ENCODE results near the gene PDE4D. TPM values are rescaled to one million over a fixed set of nuclear protein-coding genes. Genes with fewer than 3 reads are reported as not detected.
"Not testable (repeated sequence)": the region's sequence is repeated elsewhere in the genome, so short reads cannot be mapped to it uniquely, and the experiment has no call there.

Gene PDE4D
- total RNA-seq, 1 experiment from 2014 or later = 61.2 TPM

DNA sequence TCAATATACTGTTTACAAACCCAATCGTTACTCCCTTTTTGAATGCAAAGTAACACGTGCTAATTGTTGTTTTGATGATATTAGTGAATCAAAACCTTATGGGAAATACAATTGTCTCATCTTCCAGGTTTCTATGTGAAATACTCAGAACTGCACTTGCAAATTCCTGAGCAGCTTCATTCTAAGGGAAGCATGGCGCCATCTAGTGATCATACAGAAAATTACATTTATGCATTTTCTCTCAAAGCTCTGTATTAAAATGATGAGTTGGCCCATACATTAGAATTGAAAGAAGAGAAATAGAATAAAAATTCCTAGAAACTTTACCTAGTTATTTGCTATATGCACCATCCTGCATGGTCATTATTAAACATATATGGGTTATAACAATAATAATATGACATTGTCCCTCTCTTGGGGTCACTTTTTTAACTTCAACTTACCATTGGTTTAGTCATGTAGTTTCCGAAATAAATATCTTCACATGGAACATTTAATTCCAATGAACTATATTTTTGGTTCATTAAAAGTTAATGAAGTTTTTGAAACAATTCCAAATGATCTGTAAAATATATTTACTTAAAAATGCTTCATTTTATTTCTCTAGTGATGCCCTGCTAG, 220.0 kb downstream of the PDE4D start:
- no peak overlapping the region for H3K4me2 ChIP-seq (ENCODE audit: low read depth, low read length, poor library complexity, severe bottlenecking)
- peaks cover 4% of the 10 kb centered on the region for H4K20me1 ChIP-seq (ENCODE audit: insufficient read depth, low read depth, low read length)
- peak; percentile 78 for DNase-seq
- H3K9ac ChIP-seq (ENCODE audit: low read length) = no peak overlapping the region
- no peak overlapping the region for H3K4me3 ChIP-seq (ENCODE audit: low read length)
- no peak overlapping the region for H3K27ac ChIP-seq (ENCODE audit: low read length)
- H3K27me3 ChIP-seq (ENCODE audit: low read length) = no peaks in the 10 kb centered on the region
- H3K36me3 ChIP-seq (ENCODE audit: insufficient read depth, low read length) = no peaks in the 10 kb centered on the region
- no peaks in the 10 kb centered on the region for H3K9me3 ChIP-seq (ENCODE audit: low read length)
- no peaks in the 10 kb centered on the region for H3K9me2 ChIP-seq (replicated peaks; ENCODE audit: insufficient read depth, low read length)
- no peak overlapping the region for H2AFZ ChIP-seq (ENCODE audit: low read length)
- H3K4me1 ChIP-seq (ENCODE audit: low read length) = no peaks in the 10 kb centered on the region
- H3K79me2 ChIP-seq (ENCODE audit: low read length) = no peaks in the 10 kb centered on the region

DNA sequence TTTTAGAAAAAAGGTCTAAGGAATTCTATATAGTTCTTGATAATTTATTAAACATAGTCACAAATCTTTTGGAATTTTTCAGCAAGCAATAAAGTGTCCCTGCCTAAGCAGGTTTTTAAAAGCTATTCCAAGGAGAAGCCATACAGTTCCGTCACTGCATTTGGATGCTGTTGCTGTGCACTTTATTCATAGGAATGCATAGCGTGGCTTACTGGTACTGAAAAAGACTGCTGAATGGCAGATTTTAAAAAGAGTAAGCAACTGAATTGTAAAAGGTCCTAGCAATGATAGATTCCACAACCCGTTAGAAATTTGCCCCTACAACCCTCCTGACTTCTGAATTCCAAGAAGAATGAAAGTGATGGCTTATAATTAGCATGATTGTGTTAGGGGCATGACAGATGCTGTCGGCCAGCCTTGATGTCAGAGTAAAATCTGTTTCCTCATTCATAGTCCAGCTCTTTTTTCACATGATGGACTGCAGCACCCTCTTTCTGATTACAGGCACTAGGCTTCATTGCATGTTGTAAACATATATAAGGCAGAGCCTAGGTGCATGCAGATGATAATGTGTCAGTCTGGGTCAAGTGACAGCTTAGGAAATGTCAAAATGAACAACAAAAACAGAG, 227.0 kb downstream of the PDE4D start:
- no peak for DNase-seq
- H3K9ac ChIP-seq (ENCODE audit: low read length) = no peak overlapping the region
- H2AFZ ChIP-seq (ENCODE audit: low read length) = no peak overlapping the region
- no peaks in the 10 kb centered on the region for H3K27me3 ChIP-seq (ENCODE audit: low read length)
- no peak overlapping the region for H3K4me2 ChIP-seq (ENCODE audit: low read depth, low read length, poor library complexity, severe bottlenecking)
- no peak overlapping the region for H3K27ac ChIP-seq (ENCODE audit: low read length)
- no peaks in the 10 kb centered on the region for H3K36me3 ChIP-seq (ENCODE audit: insufficient read depth, low read length)
- no peaks in the 10 kb centered on the region for H3K9me3 ChIP-seq (ENCODE audit: low read length)
- no peaks in the 10 kb centered on the region for H4K20me1 ChIP-seq (ENCODE audit: insufficient read depth, low read depth, low read length)
- H3K79me2 ChIP-seq (ENCODE audit: low read length) = no peaks in the 10 kb centered on the region
- no peaks in the 10 kb centered on the region for H3K4me1 ChIP-seq (ENCODE audit: low read length)
- no peak overlapping the region for H3K4me3 ChIP-seq (ENCODE audit: low read length)
- H3K9me2 ChIP-seq (replicated peaks; ENCODE audit: insufficient read depth, low read length) = no peaks in the 10 kb centered on the region

DNA sequence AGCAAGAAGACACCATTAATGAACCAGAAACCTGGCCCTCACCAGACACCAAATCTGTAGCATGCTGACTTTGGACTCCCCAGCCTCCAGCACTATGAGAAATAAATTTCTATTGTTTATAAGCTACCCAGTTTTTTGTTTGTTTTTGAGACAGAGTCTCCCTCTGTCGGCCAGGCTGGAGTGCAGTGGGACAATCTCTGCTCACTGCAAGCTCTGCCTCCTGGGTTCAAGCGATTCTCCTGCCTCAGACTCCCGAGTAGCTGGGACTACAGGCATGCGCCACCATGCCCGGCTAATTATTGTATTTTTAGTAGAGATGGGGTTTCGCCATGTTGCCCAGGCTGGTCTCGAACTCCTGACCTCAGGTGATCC, 227.7 kb downstream of the PDE4D start:
- H3K4me2 ChIP-seq (ENCODE audit: low read depth, low read length, poor library complexity, severe bottlenecking); H4K20me1 ChIP-seq (ENCODE audit: insufficient read depth, low read depth, low read length); H3K4me1 ChIP-seq (ENCODE audit: low read length); H3K27me3 ChIP-seq (ENCODE audit: low read length); H3K36me3 ChIP-seq (ENCODE audit: insufficient read depth, low read length); H3K9ac ChIP-seq (ENCODE audit: low read length); H3K9me3 ChIP-seq (ENCODE audit: low read length); H3K27ac ChIP-seq (ENCODE audit: low read length); H3K4me3 ChIP-seq (ENCODE audit: low read length); DNase-seq; H3K9me2 ChIP-seq (replicated peaks; ENCODE audit: insufficient read depth, low read length); H3K79me2 ChIP-seq (ENCODE audit: low read length); H2AFZ ChIP-seq (ENCODE audit: low read length): not testable (repeated sequence)

DNA sequence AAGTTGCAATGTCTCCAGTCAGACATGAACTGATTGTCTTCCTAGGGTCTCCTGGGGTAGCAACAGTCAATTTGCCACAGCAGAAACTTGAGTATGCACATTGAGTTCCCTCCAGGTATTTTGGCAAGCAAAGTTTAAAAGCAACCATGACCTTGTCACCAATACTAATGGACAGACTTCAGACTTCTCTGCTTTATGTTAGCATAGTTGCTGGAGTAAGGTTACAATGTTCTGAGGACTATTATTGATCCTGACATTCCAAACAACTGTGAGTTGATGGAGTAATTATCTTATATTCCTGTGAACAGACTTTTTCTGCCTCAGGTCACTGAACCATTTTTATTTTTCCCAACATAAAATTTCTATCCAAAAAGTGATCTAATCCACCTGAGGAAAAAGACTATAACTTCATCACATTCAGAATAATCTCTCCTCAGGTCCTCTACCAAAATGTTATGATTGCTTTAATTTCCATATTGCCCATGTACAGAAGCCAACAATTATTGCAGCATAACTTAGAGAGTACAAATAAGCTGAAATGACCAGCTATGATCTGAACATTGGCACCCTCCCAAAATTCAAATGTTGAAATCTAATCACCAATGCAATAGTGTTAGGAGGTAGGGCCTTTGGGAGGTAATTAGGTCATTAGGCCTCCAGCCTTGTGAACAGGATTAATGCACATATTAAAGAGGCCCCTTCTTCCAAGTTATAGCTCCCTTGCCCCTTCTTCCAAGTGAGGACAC, 228.3 kb downstream of the PDE4D start:
- Histone ChIP-seq H3K79me2 (ENCODE audit: low read length) (no peaks in the 10 kb centered on the region), H3K4me1 (ENCODE audit: low read length) (no peaks in the 10 kb centered on the region), H3K27me3 (ENCODE audit: low read length) (no peaks in the 10 kb centered on the region), H3K4me3 (ENCODE audit: low read length) (no peak overlapping the region), H3K36me3 (ENCODE audit: insufficient read depth, low read length) (no peaks in the 10 kb centered on the region), H3K9me2 (replicated peaks; ENCODE audit: insufficient read depth, low read length) (no peaks in the 10 kb centered on the region), H3K4me2 (ENCODE audit: low read depth, low read length, poor library complexity, severe bottlenecking) (no peak overlapping the region), H3K27ac (ENCODE audit: low read length) (no peak overlapping the region), H3K9ac (ENCODE audit: low read length) (no peak overlapping the region), H3K9me3 (ENCODE audit: low read length) (no peaks in the 10 kb centered on the region), H2AFZ (ENCODE audit: low read length) (no peak overlapping the region), H4K20me1 (ENCODE audit: insufficient read depth, low read depth, low read length) (no peaks in the 10 kb centered on the region)
- DNase-seq = no peak

DNA sequence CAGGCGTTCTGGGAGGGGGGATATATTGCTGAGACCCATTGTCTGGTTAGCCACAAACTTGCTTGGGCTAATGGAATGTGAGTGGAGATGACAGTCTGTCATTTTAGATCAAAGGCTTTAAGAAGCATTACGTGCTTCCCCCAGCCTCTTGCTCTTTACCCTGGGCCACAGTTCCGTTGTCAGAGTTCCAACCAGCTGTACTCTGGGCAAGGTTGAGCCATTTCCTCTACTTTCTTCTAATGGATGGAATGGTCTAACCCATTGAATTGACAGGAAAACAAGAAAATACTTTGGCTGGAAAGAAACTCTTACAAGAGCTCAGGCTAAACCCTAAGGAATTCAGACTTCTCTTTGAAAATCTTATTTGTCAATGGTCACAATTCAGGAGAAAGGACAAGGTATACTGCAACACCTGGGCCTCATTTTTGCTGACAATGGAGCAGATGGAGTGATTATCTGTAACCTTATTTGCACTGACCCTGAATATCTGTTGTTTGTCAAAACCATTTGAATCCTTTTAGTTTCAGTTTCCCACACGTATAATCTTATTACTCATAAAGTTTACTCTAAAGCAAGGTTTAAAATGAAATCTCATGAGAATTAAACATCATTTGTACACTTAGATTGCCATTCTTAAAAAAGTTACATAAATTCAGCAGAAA, 231.4 kb downstream of the PDE4D start:
- Histone ChIP-seq H3K4me2 (ENCODE audit: low read depth, low read length, poor library complexity, severe bottlenecking) (no peak overlapping the region), H3K9me3 (ENCODE audit: low read length) (no peaks in the 10 kb centered on the region), H4K20me1 (ENCODE audit: insufficient read depth, low read depth, low read length) (no peaks in the 10 kb centered on the region), H3K27me3 (ENCODE audit: low read length) (no peaks in the 10 kb centered on the region), H2AFZ (ENCODE audit: low read length) (no peak overlapping the region), H3K9me2 (replicated peaks; ENCODE audit: insufficient read depth, low read length) (no peaks in the 10 kb centered on the region), H3K4me1 (ENCODE audit: low read length) (no peaks in the 10 kb centered on the region), H3K79me2 (ENCODE audit: low read length) (no peaks in the 10 kb centered on the region), H3K36me3 (ENCODE audit: insufficient read depth, low read length) (no peaks in the 10 kb centered on the region), H3K27ac (ENCODE audit: low read length) (no peak overlapping the region), H3K9ac (ENCODE audit: low read length) (no peak overlapping the region), H3K4me3 (ENCODE audit: low read length) (no peak overlapping the region)
- no peak for DNase-seq

DNA sequence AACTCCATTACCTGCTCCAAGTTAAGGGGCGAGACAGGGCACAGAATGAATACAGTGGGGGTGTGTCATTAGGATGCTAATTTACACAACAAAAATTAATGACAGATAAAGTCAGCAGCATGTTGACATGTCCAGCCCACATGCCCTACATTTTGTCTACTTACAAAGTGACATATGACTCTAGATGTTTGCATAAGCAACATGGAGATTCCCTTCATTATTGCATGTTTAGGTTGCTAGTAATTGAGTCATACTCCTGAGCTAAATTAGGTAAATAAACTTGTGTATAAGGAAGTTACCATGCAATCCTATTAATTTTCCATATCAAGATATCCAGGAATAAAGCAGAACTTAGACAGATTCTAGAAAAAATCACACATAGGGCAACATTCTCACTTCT, 232.2 kb downstream of the PDE4D start:
- no peaks in the 10 kb centered on the region for H3K27me3 ChIP-seq (ENCODE audit: low read length)
- H3K9me3 ChIP-seq (ENCODE audit: low read length) = no peaks in the 10 kb centered on the region
- no peaks in the 10 kb centered on the region for H3K36me3 ChIP-seq (ENCODE audit: insufficient read depth, low read length)
- no peak overlapping the region for H3K27ac ChIP-seq (ENCODE audit: low read length)
- no peaks in the 10 kb centered on the region for H3K9me2 ChIP-seq (replicated peaks; ENCODE audit: insufficient read depth, low read length)
- H3K4me1 ChIP-seq (ENCODE audit: low read length) = no peaks in the 10 kb centered on the region
- H4K20me1 ChIP-seq (ENCODE audit: insufficient read depth, low read depth, low read length) = no peaks in the 10 kb centered on the region; the same call in 1 of the 2 replicates
- no peak overlapping the region for H2AFZ ChIP-seq (ENCODE audit: low read length)
- no peak overlapping the region for H3K4me2 ChIP-seq (ENCODE audit: low read depth, low read length, poor library complexity, severe bottlenecking)
- DNase-seq = no peak
- no peaks in the 10 kb centered on the region for H3K79me2 ChIP-seq (ENCODE audit: low read length)
- no peak overlapping the region for H3K9ac ChIP-seq (ENCODE audit: low read length)
- no peak overlapping the region for H3K4me3 ChIP-seq (ENCODE audit: low read length)

DNA sequence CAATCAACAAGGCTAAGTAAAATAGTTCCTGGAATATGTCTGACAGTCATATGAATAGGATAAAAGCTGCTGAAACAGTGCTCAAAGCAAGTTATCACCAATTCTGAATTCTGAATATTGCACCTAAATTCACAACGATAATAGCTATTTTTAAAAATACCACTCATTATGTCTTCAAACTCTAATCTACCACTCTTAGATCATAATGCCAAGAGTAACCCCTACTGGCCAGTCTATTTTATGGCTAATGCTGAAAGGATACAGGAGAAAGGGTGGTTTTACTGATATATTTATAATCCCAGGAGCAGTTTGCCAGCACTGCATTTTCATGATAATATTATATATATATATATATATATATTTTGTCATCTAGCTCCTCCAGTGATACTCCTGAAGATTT, 232.8 kb downstream of the PDE4D start:
- Histone ChIP-seq H3K27ac (ENCODE audit: low read length) (no peak overlapping the region), H4K20me1 (ENCODE audit: insufficient read depth, low read depth, low read length) (peaks cover 3% of the 10 kb centered on the region; the same call in 1 of the 2 replicates), H2AFZ (ENCODE audit: low read length) (no peak overlapping the region), H3K4me2 (ENCODE audit: low read depth, low read length, poor library complexity, severe bottlenecking) (no peak overlapping the region), H3K36me3 (ENCODE audit: insufficient read depth, low read length) (no peaks in the 10 kb centered on the region), H3K9me3 (ENCODE audit: low read length) (no peaks in the 10 kb centered on the region), H3K4me1 (ENCODE audit: low read length) (no peaks in the 10 kb centered on the region), H3K79me2 (ENCODE audit: low read length) (no peaks in the 10 kb centered on the region), H3K9ac (ENCODE audit: low read length) (no peak overlapping the region), H3K9me2 (replicated peaks; ENCODE audit: insufficient read depth, low read length) (no peaks in the 10 kb centered on the region), H3K27me3 (ENCODE audit: low read length) (no peaks in the 10 kb centered on the region), H3K4me3 (ENCODE audit: low read length) (no peak overlapping the region)
- DNase-seq = no peak

Measured in Karpas-422 (cell line).